A673 (cell line): ENCODE data around the gene RNASE8. TPM values are rescaled to one million over a fixed set of nuclear protein-coding genes. Genes with fewer than 3 reads are reported as not detected.

ENCODE experiments used
- BruUV-seq: library from RNA; stranded (reverse); fragments of 400-500 nt; replicated peaks from 2 replicates; lab custom pipeline; 2021; lab: Mats Ljungman, UMichigan
- CTCF ChIA-PET: fragments of 300-600 bp; sonication (Branson Sonifier 250); formaldehyde crosslinking; loops from one replicate; lab custom pipeline; 2022; ENCODE audit warnings: antibody characterized with exemption; lab: Charles Lee
- POLR2A ChIA-PET: fragments of 300-600 bp; sonication (Branson Sonifier 250); formaldehyde crosslinking; loops from one replicate; lab custom pipeline; 2022; ENCODE audit warnings: antibody characterized with exemption; ENCODE audit not compliant: low non-redundant PET; lab: Charles Lee
- DNase-seq: peaks from one replicate; pipeline ENCODE4 v3.0.0-alpha.2; 2015; ENCODE audit warnings: low spot score
- H3K27ac ChIP-seq: fragments of 200-600 bp; sonication (generic); 2 replicates; pipeline ENCODE4 v1.5.1; 2016; ENCODE audit warnings: mixed run types, low read depth, mild to moderate bottlenecking, mixed read lengths, antibody characterized with exemption, low read length; ENCODE audit not compliant: poor library complexity, severe bottlenecking
- H3K27me3 ChIP-seq: fragments of 200-600 bp; sonication (generic); replicated peaks from 2 replicates; pipeline ENCODE4 v1.6.1; 2017; ENCODE audit warnings: mixed run types, low read depth, mild to moderate bottlenecking, mixed read lengths, antibody characterized with exemption, low read length; ENCODE audit not compliant: insufficient read depth, poor library complexity
- H3K36me3 ChIP-seq: fragments of 200-600 bp; sonication (generic); 2 replicates; pipeline ENCODE4 v1.6.1; 2016; ENCODE audit warnings: mixed run types, mild to moderate bottlenecking, mixed read lengths, antibody characterized with exemption, low read length; ENCODE audit not compliant: insufficient read depth, poor library complexity, severe bottlenecking
- H3K4me1 ChIP-seq: fragments of 200-600 bp; sonication (generic); 2 replicates; pipeline ENCODE4 v1.6.1; 2017; ENCODE audit warnings: mixed run types, mild to moderate bottlenecking, mixed read lengths, antibody characterized with exemption, low read length; ENCODE audit not compliant: insufficient read depth, poor library complexity, severe bottlenecking
- H3K4me3 ChIP-seq: fragments of 200-600 bp; sonication (generic); 2 replicates; pipeline ENCODE4 v1.5.1; 2016; ENCODE audit warnings: low read depth, mixed run types, mild to moderate bottlenecking, mixed read lengths, low read length; ENCODE audit not compliant: poor library complexity, severe bottlenecking
- H3K9me3 ChIP-seq: fragments of 200-600 bp; sonication (generic); 2 replicates; pipeline ENCODE4 v1.6.1; 2016; ENCODE audit warnings: mixed run types, low read depth, mild to moderate bottlenecking, mixed read lengths, antibody characterized with exemption, low read length; ENCODE audit not compliant: poor library complexity, severe bottlenecking
- CTCF ChIP-seq: fragments of 300-800, 200-600 bp; sonication (generic); conservative IDR thresholded peaks from 2 replicates; pipeline ENCODE4 v1.5.1; 2017; ENCODE audit warnings: low read depth, mild to moderate bottlenecking, antibody characterized with exemption, low read length, moderate library complexity, mixed read lengths
- EZH2 ChIP-seq: fragments of 200-600 bp; sonication (generic); IDR thresholded peaks from 2 replicates; pipeline ENCODE4 v1.6.1; 2017; ENCODE audit warnings: borderline replicate concordance, low read depth, mild to moderate bottlenecking, mixed read lengths, antibody characterized with exemption, low read length; ENCODE audit not compliant: poor library complexity, severe bottlenecking
- intact Hi-C: fragments of 100-400 bp; cut with micrococcal nuclease; formaldehyde crosslinking; loops from one replicate; pipeline ENCODE4 v1.10.0; 2022; ENCODE audit not compliant: unreplicated experiment
- total RNA-seq: library from RNA; stranded (reverse); gene quantifications from 2 replicates; pipeline ENCODE4 v1.2.3, GENCODE V29; 2021

RNASE8 gene
- total RNA-seq, 1 experiment from 2014 or later = not detected

- H3K4me3 ChIP-seq = no peak overlapping the region
- ChIA-PET POLR2A (no interaction called here), CTCF (interaction anchor here (0.6 kb wide), 1 partner anchor 9 kb away, joined by 10 read pairs; no protein-coding TSS in a partner anchor)
- TF ChIP-seq CTCF = no peak
- no peak for TF ChIP-seq EZH2
- H3K27me3 ChIP-seq = no peaks in the 10 kb centered on the region
- no TSS peak for BruUV-seq
- intact Hi-C loops = no loop called here
- no peak for DNase-seq
- no peaks in the 10 kb centered on the region for H3K4me1 ChIP-seq
- H3K36me3 ChIP-seq = peaks cover 92% of the 10 kb centered on the region
- no peak overlapping the region for H3K27ac ChIP-seq
- no peaks in the 10 kb centered on the region for H3K9me3 ChIP-seq
These were observed 27.6 kb downstream of the RNASE8 start for GRCh38 chr14:21084998-21085853.

GRCh38 chr14:21086908-21087293 is 29.3 kb downstream of the RNASE8 start:
- Histone ChIP-seq H3K4me3 (no peak overlapping the region), H3K27ac (no peak overlapping the region), H3K4me1 (no peaks in the 10 kb centered on the region), H3K36me3 (peaks cover 94% of the 10 kb centered on the region), H3K9me3 (no peaks in the 10 kb centered on the region), H3K27me3 (no peaks in the 10 kb centered on the region)
- TF ChIP-seq EZH2 (no peak), CTCF (no peak)
- ChIA-PET CTCF (interaction anchor here (1.2 to 1.3 kb wide), 3 partner anchors 16 to 72 kb away, joined by 4 to 17 read pairs (median 9); no protein-coding TSS in a partner anchor), POLR2A (no interaction called here)
- no TSS peak for BruUV-seq
- intact Hi-C loops = loop anchor here (1.0 kb wide), 1 partner anchor 16 kb away; no protein-coding TSS in a partner anchor
- DNase-seq = no peak

GRCh38 chr14:21087294-21088091 is 29.9 kb downstream of the RNASE8 start:
- ChIA-PET POLR2A (no interaction called here), CTCF (interaction anchor here (0.6 to 1.3 kb wide), 4 partner anchors 12 to 73 kb away, joined by 3 to 17 read pairs (median 6); no protein-coding TSS in a partner anchor)
- TF ChIP-seq CTCF = no peak
- TF ChIP-seq EZH2 = no peak
- BruUV-seq = no TSS peak
- H3K36me3 ChIP-seq = peaks cover 94% of the 10 kb centered on the region
- peaks cover under 1% of the 10 kb centered on the region for H3K4me1 ChIP-seq
- H3K27me3 ChIP-seq = no peaks in the 10 kb centered on the region
- H3K9me3 ChIP-seq = no peaks in the 10 kb centered on the region
- intact Hi-C loops = loop anchor here (1.0 kb wide), 1 partner anchor 16 kb away; no protein-coding TSS in a partner anchor
- no peak overlapping the region for H3K4me3 ChIP-seq
- DNase-seq = peak; percentile 97
- no peak overlapping the region for H3K27ac ChIP-seq
